Measurements from ENCODE around the gene FGD3. TPM values are rescaled to one million over a fixed set of nuclear protein-coding genes. Genes with fewer than 3 reads are reported as not detected.

FGD3 gene
- total and polyA plus RNA-seq, 9 of the 15 experiments (the other 6 are each of a cell fraction or from before 2014, with no cell fraction given): 0.07 to 1.3 (median 0.29) TPM

DNA sequence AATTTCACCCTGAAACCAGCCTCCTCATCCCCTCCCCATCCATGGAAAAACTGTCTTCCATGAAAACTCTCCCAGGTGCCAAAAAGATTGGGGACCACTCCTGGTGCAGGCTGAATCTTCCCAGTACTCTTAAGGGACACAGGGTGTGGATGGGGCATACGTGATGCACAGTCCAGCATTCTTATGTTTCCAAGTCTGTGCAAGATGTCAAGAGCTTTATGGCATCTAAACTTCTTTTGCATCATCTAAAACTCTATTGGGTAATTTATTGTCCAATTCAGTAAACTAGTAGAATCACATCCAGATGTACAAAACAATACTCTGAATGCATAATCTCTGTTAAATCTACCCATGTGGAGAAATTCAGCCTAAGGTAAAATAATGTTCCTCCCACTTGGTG is 9.3 kb upstream of the FGD3 start:
- intact Hi-C loops (cut with micrococcal nuclease) (no loop called here), in situ Hi-C loops (cut with MboI) (no loop called here)
- H4K20me1 ChIP-seq (replicated peaks; ENCODE audit: control insufficient read depth, insufficient read depth, low read length): no peaks in the 10 kb centered on the region

More for the DNA sequence above, 9.3 kb upstream of the FGD3 start:
- no peak overlapping the region for H3K9ac ChIP-seq (ENCODE audit: insufficient read depth in 1 of 2, low read depth in 2 of 2, low read length in 2 of 2)
- H3K9me3 ChIP-seq (replicated peaks; ENCODE audit: control insufficient read depth, insufficient read depth, low read depth, low read length): peaks cover 2% of the 10 kb centered on the region; the same call in 1 of the 2 replicates
- no peak overlapping the region for H3K27ac ChIP-seq (ENCODE audit: extremely low read depth, low read depth, low read length)
- TF ChIP-seq STAT6 (CRISPR knock-in tag; IDR thresholded peaks at IDR 0.05) (no peak), GATAD2B (IDR thresholded peaks at IDR 0.05; ENCODE audit: borderline replicate concordance) (no peak), DLX4 (CRISPR knock-in tag; IDR thresholded peaks at IDR 0.05) (no peak), ZNF699 (CRISPR knock-in tag; IDR thresholded peaks at IDR 0.05; ENCODE audit: insufficient replicate concordance) (no peak), ZNF431 (CRISPR knock-in tag; IDR thresholded peaks at IDR 0.05) (no peak)
- H3K4me2 ChIP-seq (ENCODE audit: insufficient read depth, low read length): no peak overlapping the region
- ChIA-PET CTCF (ENCODE audit: low intra/inter-chr PET ratio) (no interaction called here), POLR2A (no interaction called here)
- H3K27me3 ChIP-seq (ENCODE audit: control insufficient read depth in 2 of 2, insufficient read depth in 2 of 2, low read length in 2 of 2): peaks cover 3 to 34% of the 10 kb centered on the region in 2 experiments; a peak in 4 of 5 replicates
- H3K9me1 ChIP-seq (ENCODE audit: control insufficient read depth, insufficient read depth, low read length): no peaks in the 10 kb centered on the region
- FAIRE-seq: no peak
- WGBS (ENCODE audit: insufficient coverage, low coverage, missing lambda C conversion rate): 0% methylated on average over 1 of the region's 1 CpG
- H3K79me2 ChIP-seq (ENCODE audit: control insufficient read depth, insufficient read depth, low read length): no peaks in the 10 kb centered on the region
- no TSS peak for BruUV-seq (replicated peaks)
- DNase-seq (ENCODE audit: extremely low read depth in 1 of 4, low spot score in 3 of 4): no peak
- no peak for ATAC-seq
- no peaks in the 10 kb centered on the region for H3K4me1 ChIP-seq (replicated peaks in 1 of 2; ENCODE audit: control insufficient read depth in 2 of 2, insufficient read depth in 2 of 2, low read length in 2 of 2)
- H2AFZ ChIP-seq (ENCODE audit: low read depth, low read length): no peak overlapping the region
- no peak overlapping the region for H3K4me3 ChIP-seq
- no peaks in the 10 kb centered on the region for H3K36me3 ChIP-seq (ENCODE audit: control insufficient read depth, insufficient read depth, low read length)

All from K562 (cell line).